ENCODE measurements around the gene GRAMD2A.

GRAMD2A gene

GRCh38 chr15:72112116-72112515 lies 85.5 kb downstream of the GRAMD2A start:
- FAIRE-seq: no peak
- DNase-seq (ENCODE audit: extremely low spot score, insufficient read length, low read depth): no peak

- DNase-seq (ENCODE audit: extremely low spot score, insufficient read length, low read depth): no peak
- no peak for FAIRE-seq
Observed at GRCh38 chr15:72110355-72110754, 87.2 kb downstream of the GRAMD2A start.

Measured in GM18507 (cell line).